RWPE2 (cell line): ENCODE data around the gene CDKN1A.

Source experiments
- ATAC-seq: fragments of 200-7000 bp; cut with Tn5 transposase; 3 replicates; pipeline ENCODE4 v1.9.1; 2021; ENCODE audit warnings: low read depth
- DNase-seq: peaks from one replicate; pipeline ENCODE4 v3.0.0-alpha.2; 2020; ENCODE audit warnings: low spot score
- H3K27ac ChIP-seq: fragments of 450-650 bp; 2 replicates; pipeline ENCODE4 v1.5.1; 2017; ENCODE audit warnings: mild to moderate bottlenecking; ENCODE audit not compliant: poor library complexity, severe bottlenecking
- H3K27me3 ChIP-seq: fragments of 250-450 bp; sonication (Bioruptor Pico); 2 replicates; pipeline ENCODE4 v1.5.1; 2021; ENCODE audit warnings: mild to moderate bottlenecking, moderate library complexity; ENCODE audit not compliant: insufficient read depth, poor library complexity, severe bottlenecking
- H3K36me3 ChIP-seq: fragments of 250-450 bp; sonication (Bioruptor Pico); 2 replicates; pipeline ENCODE4 v1.5.1; 2020; ENCODE audit warnings: low read depth, mild to moderate bottlenecking, moderate library complexity
- H3K4me1 ChIP-seq: fragments of 250-450 bp; sonication (Bioruptor Pico); 2 replicates; pipeline ENCODE4 v1.5.1; 2021; ENCODE audit warnings: mild to moderate bottlenecking, moderate library complexity; ENCODE audit not compliant: insufficient read depth, poor library complexity, severe bottlenecking
- H3K4me3 ChIP-seq: fragments of 250-450 bp; sonication (Bioruptor Pico); 2 replicates; pipeline ENCODE4 v1.5.1; 2021; ENCODE audit warnings: mild to moderate bottlenecking, moderate library complexity; ENCODE audit not compliant: severe bottlenecking
- H3K9me3 ChIP-seq: fragments of 250-450 bp; sonication (Bioruptor Pico); 2 replicates; pipeline ENCODE4 v1.5.1; 2021; ENCODE audit warnings: mild to moderate bottlenecking, moderate library complexity; ENCODE audit not compliant: severe bottlenecking
- CTCF ChIP-seq: fragments of 450-650 bp; IDR thresholded peaks from one replicate; pipeline ENCODE4 v1.5.1; 2017; ENCODE audit warnings: mild to moderate bottlenecking, moderate library complexity; ENCODE audit not compliant: poor library complexity, severe bottlenecking

Gene CDKN1A

DNA sequence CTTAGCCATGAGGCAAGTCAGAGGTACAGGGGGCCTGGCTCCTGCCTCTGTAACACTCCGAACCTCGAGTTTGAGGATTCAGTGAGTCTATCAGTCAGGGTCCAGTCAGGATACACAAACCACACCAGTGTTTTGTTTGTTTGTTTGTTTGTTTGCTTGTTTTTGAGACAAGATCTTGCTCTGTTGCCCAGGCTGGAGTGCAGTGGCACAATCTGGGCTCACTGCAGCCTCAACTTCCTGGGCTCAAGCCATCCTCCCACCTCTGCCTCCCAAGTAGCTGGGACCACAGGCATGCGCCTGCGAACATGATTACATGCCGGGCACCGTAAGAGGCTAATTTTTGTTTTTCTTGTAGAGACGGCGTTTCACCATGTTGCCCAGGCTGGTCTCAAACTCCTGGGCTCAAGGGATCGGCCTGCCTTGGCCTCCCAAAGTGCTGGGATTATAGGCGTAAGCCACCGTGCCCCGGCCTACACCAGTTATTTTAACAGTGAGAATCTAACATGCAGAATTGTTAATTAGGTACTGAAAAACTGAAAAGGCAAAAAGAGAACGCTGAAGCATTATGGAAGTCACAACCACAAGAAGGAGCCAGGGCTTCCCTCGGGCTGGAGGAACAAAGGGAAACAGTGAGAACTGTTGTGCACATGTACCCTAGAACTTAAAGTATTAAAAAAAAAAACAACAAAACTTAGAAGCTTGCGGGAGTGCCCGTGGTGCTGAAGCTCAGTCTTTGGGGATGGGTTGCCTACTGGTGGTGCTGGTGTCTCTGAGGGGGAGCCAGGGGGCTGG, 44.0 kb upstream of the CDKN1A start:
- no peak for DNase-seq
- TF ChIP-seq CTCF, result no peak
- H3K27me3 ChIP-seq, result no peaks in the 10 kb centered on the region
- no peak overlapping the region for H3K4me3 ChIP-seq
- H3K27ac ChIP-seq, result no peak overlapping the region
- H3K36me3 ChIP-seq, result no peaks in the 10 kb centered on the region
- no peaks in the 10 kb centered on the region for H3K9me3 ChIP-seq
- H3K4me1 ChIP-seq, result no peaks in the 10 kb centered on the region
- ATAC-seq, result no peak

- ATAC-seq, result no peak
- H3K4me1 ChIP-seq, result no peaks in the 10 kb centered on the region
- no peaks in the 10 kb centered on the region for H3K27me3 ChIP-seq
- no peak for TF ChIP-seq CTCF
- no peak for DNase-seq
- H3K36me3 ChIP-seq, result no peaks in the 10 kb centered on the region
- H3K9me3 ChIP-seq, result no peaks in the 10 kb centered on the region
- H3K27ac ChIP-seq, result no peak overlapping the region
- H3K4me3 ChIP-seq, result no peak overlapping the region
These were observed 42.2 kb upstream of the CDKN1A start for GRCh38 chr6:36636283-36636682.

DNA sequence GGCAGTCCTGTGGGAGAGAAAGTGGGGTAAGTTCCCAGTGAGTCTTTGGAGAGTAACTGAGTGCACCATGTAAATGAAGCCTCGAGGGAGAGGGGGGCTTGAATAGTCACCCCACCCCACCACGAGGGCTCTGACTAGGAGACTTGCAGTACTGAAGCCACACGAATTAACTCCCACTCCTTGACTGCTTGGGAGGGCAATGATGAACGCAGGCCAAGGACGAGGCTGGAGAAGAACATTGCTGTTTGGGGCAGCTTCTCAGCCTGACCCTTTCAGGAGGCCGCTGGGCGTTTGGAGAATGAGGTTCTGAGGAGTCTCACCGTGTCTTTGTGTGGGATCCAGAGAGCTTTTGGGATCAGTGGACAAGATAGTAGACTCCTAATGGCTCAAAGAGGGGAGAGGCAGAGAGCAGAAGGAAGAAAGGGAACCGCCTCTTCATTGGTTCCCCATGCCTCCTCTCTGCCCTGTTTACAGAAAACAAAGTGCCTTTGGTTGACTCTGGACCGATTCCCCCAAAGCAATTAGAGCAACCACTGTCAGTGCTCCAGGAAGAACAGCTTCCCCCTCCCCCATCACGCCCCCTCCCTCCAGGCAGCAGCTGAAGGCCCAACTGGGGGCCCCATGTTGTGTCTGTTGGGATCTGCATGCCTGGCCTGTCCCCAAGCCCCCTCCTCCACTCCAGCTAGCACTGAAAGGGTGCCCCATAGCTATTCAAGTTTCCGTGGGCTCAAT, 41.7 kb upstream of the CDKN1A start:
- Histone ChIP-seq H3K36me3 (no peaks in the 10 kb centered on the region), H3K4me3 (no peak overlapping the region), H3K27ac (no peak overlapping the region), H3K4me1 (no peaks in the 10 kb centered on the region), H3K27me3 (no peaks in the 10 kb centered on the region), H3K9me3 (no peaks in the 10 kb centered on the region)
- TF ChIP-seq CTCF, result no peak
- no peak for DNase-seq
- ATAC-seq, result no peak

- TF ChIP-seq CTCF, result no peak
- ATAC-seq (no peak), DNase-seq (no peak)
- H3K9me3 ChIP-seq, result no peaks in the 10 kb centered on the region
- no peak overlapping the region for H3K27ac ChIP-seq
- no peaks in the 10 kb centered on the region for H3K27me3 ChIP-seq
- H3K4me3 ChIP-seq, result no peak overlapping the region
- peaks cover 11% of the 10 kb centered on the region for H3K4me1 ChIP-seq
- no peaks in the 10 kb centered on the region for H3K36me3 ChIP-seq
These were observed 39.9 kb upstream of the CDKN1A start for GRCh38 chr6:36638579-36638978.
